B cell (primary cell): ENCODE data around the gene MT1M. TPM values are rescaled to one million over a fixed set of nuclear protein-coding genes. Genes with fewer than 3 reads are reported as not detected.

Experiments used
- ATAC-seq: fragments of 200-7000 bp; cut with Tn5 transposase; one replicate; pipeline ENCODE4 v1.10.0; 2021; ENCODE audit warnings: low read depth, mild to moderate bottlenecking, moderate number of reproducible peaks, moderate library complexity
- CTCF ChIA-PET: fragments of 350-600 bp; sonication (Branson Sonifier 250); formaldehyde crosslinking; loops from one replicate; lab custom pipeline; 2021; ENCODE audit warnings: antibody characterized with exemption, inconsistent platforms; lab: Charles Lee
- POLR2A ChIA-PET: fragments of 350-600 bp; sonication (Branson Sonifier 250); formaldehyde crosslinking; loops from one replicate; lab custom pipeline; 2021; ENCODE audit warnings: antibody characterized with exemption; lab: Charles Lee
- DNase-seq: peaks from one replicate; pipeline ENCODE4 v3.0.0; 2013
- H2AFZ ChIP-seq: 2 replicates; pipeline ENCODE4 v1.6.1; 2012; ENCODE audit warnings: mild to moderate bottlenecking, low read depth, low read length; ENCODE audit not compliant: insufficient read depth, poor library complexity, severe bottlenecking
- H3K27ac ChIP-seq, 2 donors: 1 replicate in 1 of 2; 2 replicates in 1 of 2; pipeline ENCODE4 v1.5.1; 2012 to 2013; ENCODE audit warnings: low read length in 2 of 2, mild to moderate bottlenecking in 2 of 2, moderate library complexity in 1 of 2
- H3K27me3 ChIP-seq, 4 experiments: fragments of 200-600 bp in 1 of 4; sonication (generic) in 1 of 4; replicated peaks in 1 of 4; 1 replicate in 2 of 4; 2 replicates in 2 of 4; pipeline versions ENCODE4 v1.6.1 to v1.7.0; 2013 to 2016; ENCODE audit warnings: low read length in 3 of 4, mild to moderate bottlenecking in 2 of 4, mixed read lengths in 1 of 4, moderate library complexity in 1 of 4; ENCODE audit not compliant: insufficient read depth in 4 of 4, control insufficient read depth in 3 of 4; ENCODE audit errors: control extremely low read depth in 1 of 4
- H3K36me3 ChIP-seq, 2 experiments: replicated peaks in 1 of 2; 1 replicate in 1 of 2; 2 replicates in 1 of 2; pipeline versions ENCODE4 v1.6.1 to v1.7.1; 2013; ENCODE audit warnings: low read length in 1 of 2; ENCODE audit not compliant: insufficient read depth in 2 of 2, control insufficient read depth in 1 of 2; ENCODE audit errors: control extremely low read depth in 1 of 2, extremely low read depth in 1 of 2
- H3K4me1 ChIP-seq, 2 donors: fragments of 200-600 bp in 1 of 2; sonication (generic) in 1 of 2; 1 replicate in 1 of 2; 2 replicates in 1 of 2; pipeline versions ENCODE4 v1.5.1 to v1.6.1; 2013 to 2017; ENCODE audit warnings: low read length in 2 of 2; ENCODE audit not compliant: control insufficient read depth in 2 of 2, insufficient read depth in 2 of 2
- H3K4me2 ChIP-seq: replicated peaks from 2 replicates; pipeline ENCODE3; 2012; ENCODE audit warnings: mild to moderate bottlenecking, low read depth, low read length; ENCODE audit not compliant: poor library complexity, severe bottlenecking
- H3K4me3 ChIP-seq, 5 experiments: fragments of 200-600 bp in 1 of 5; sonication (generic) in 1 of 5; 1 replicate in 3 of 5; 2 replicates in 2 of 5; pipeline versions ENCODE4 v1.5.1 to v1.7.0; 2011 to 2016; ENCODE audit warnings: low read length in 4 of 5, mild to moderate bottlenecking in 4 of 5, low read depth in 2 of 5, control low read depth in 1 of 5, moderate library complexity in 1 of 5; ENCODE audit not compliant: insufficient read depth in 1 of 5; ENCODE audit errors: control extremely low read depth in 1 of 5, extremely low read depth in 1 of 5
- H3K79me2 ChIP-seq: fragments of 200-600 bp; sonication (generic); one replicate; pipeline ENCODE4 v1.6.0; 2016; ENCODE audit warnings: low read length; ENCODE audit not compliant: control insufficient read depth, insufficient read depth
- H3K9ac ChIP-seq: fragments of 200-600 bp; sonication (generic); 2 replicates; pipeline ENCODE4 v1.6.1; 2017; ENCODE audit warnings: mild to moderate bottlenecking, low read length, moderate library complexity
- H3K9me3 ChIP-seq, 3 donors: one replicate each; pipeline versions ENCODE4 v1.6.1 to v1.7.1; 2013; ENCODE audit warnings: low read length in 2 of 3; ENCODE audit not compliant: control insufficient read depth in 2 of 3, insufficient read depth in 1 of 3; ENCODE audit errors: control extremely low read depth in 1 of 3
- H4K20me1 ChIP-seq: 2 replicates; pipeline ENCODE4 v1.6.0; 2012; ENCODE audit warnings: mild to moderate bottlenecking, low read length; ENCODE audit not compliant: insufficient read depth, control insufficient read depth, poor library complexity, severe bottlenecking
- H3K27ac Mint-ChIP-seq: one replicate; pipeline ENCODE4 v1.8.0; 2021; ENCODE audit warnings: mixed read lengths
- H3K27me3 Mint-ChIP-seq: one replicate; pipeline ENCODE4 v1.8.0; 2021; ENCODE audit warnings: mixed read lengths
- H3K4me1 Mint-ChIP-seq: one replicate; pipeline ENCODE4 v1.8.0; 2021; ENCODE audit warnings: mixed read lengths
- H3K4me3 Mint-ChIP-seq: one replicate; pipeline ENCODE4 v1.8.0; 2021; ENCODE audit warnings: mixed read lengths
- H3K9me3 Mint-ChIP-seq: one replicate; pipeline ENCODE4 v1.8.0; 2022; ENCODE audit warnings: mixed read lengths; ENCODE audit not compliant: insufficient read depth
- EZH2 ChIP-seq: IDR thresholded peaks from 2 replicates; pipeline ENCODE4 v1.6.1; 2012; ENCODE audit warnings: borderline replicate concordance, low read depth, mild to moderate bottlenecking, moderate library complexity, low read length; ENCODE audit not compliant: insufficient read depth, poor library complexity, severe bottlenecking
- WGBS: methylation state at CpG from one replicate; pipeline ENCODE4 v1.1.5; 2013; ENCODE audit warnings: missing lambda C conversion rate; ENCODE audit not compliant: insufficient coverage; 5-methylcytosine and 5-hydroxymethylcytosine counted together
- intact Hi-C: fragments of 100-400 bp; cut with micrococcal nuclease; formaldehyde crosslinking; loops from one replicate; pipeline ENCODE4 v1.10.0; 2022
- polyA plus RNA-seq: library from polyadenylated mRNA; depleted of rRNA; stranded (reverse); fragments of >200 nt; gene quantifications from 2 replicates; pipeline ENCODE4 v1.2.3, GENCODE V29; 2012
- total RNA-seq, 2 donors: library from RNA; stranded (reverse); fragments of 120-200 nt in 1 of 2; gene quantifications; 1 replicate in 1 of 2; 2 replicates in 1 of 2; pipeline versions ENCODE4 v1.2.3 to v1.2.4, GENCODE V29; 2013 to 2022
- TF ChIP-seq, protein P1 (sequence below): fragments of 200-600 bp; IDR thresholded peaks from one replicate; pipeline ENCODE4 v1.8.0; 2022; ENCODE audit warnings: antibody characterized with exemption, mild to moderate bottlenecking

MT1M gene
- total and polyA plus RNA-seq, 2 donors (not counting 1 experiment from before 2014, with no cell fraction given) = not detected

- peaks cover 0 to 12% (median 3%) of the 10 kb centered on the region in 4 experiments for H3K27me3 ChIP-seq
- Mint-ChIP-seq H3K4me3 (peak overlapping the region; percentile 53), H3K4me1 (peaks cover 21% of the 10 kb centered on the region), H3K27ac (peak overlapping the region; percentile 6), H3K9me3 (no peaks in the 10 kb centered on the region), H3K27me3 (peaks cover 15% of the 10 kb centered on the region)
- H4K20me1 ChIP-seq = no peaks in the 10 kb centered on the region
- H2AFZ ChIP-seq = no peak overlapping the region
- ATAC-seq (no peak), DNase-seq (peak; percentile 58)
- no peak overlapping the region for H3K4me3 ChIP-seq
- H3K4me1 ChIP-seq = peaks cover 7 to 28% of the 10 kb centered on the region in 2 donors
- H3K9me3 ChIP-seq = no peaks in the 10 kb centered on the region
- ChIA-PET POLR2A (interaction anchor here (0.5 kb wide), 1 partner anchor 920 kb away, joined by 6 read pairs; no protein-coding TSS in a partner anchor), CTCF (interaction anchor here (2.8 kb wide), 1 partner anchor 9 kb away, joined by 8 read pairs; no protein-coding TSS in a partner anchor)
- intact Hi-C loops = no loop called here
- no peaks in the 10 kb centered on the region for H3K36me3 ChIP-seq
- no peak overlapping the region for H3K4me2 ChIP-seq
- no peak overlapping the region for H3K9ac ChIP-seq
- no peaks in the 10 kb centered on the region for H3K79me2 ChIP-seq
- no peak overlapping the region for H3K27ac ChIP-seq
- WGBS = 50% methylated on average over 1 of the region's 7 CpGs
- TF ChIP-seq EZH2 = no peak
- TF ChIP-seq, protein P1, sequence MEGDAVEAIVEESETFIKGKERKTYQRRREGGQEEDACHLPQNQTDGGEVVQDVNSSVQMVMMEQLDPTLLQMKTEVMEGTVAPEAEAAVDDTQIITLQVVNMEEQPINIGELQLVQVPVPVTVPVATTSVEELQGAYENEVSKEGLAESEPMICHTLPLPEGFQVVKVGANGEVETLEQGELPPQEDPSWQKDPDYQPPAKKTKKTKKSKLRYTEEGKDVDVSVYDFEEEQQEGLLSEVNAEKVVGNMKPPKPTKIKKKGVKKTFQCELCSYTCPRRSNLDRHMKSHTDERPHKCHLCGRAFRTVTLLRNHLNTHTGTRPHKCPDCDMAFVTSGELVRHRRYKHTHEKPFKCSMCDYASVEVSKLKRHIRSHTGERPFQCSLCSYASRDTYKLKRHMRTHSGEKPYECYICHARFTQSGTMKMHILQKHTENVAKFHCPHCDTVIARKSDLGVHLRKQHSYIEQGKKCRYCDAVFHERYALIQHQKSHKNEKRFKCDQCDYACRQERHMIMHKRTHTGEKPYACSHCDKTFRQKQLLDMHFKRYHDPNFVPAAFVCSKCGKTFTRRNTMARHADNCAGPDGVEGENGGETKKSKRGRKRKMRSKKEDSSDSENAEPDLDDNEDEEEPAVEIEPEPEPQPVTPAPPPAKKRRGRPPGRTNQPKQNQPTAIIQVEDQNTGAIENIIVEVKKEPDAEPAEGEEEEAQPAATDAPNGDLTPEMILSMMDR = no peak
These were observed 20.8 kb downstream of the MT1M start for GRCh38 chr16:56653218-56653617.

DNA sequence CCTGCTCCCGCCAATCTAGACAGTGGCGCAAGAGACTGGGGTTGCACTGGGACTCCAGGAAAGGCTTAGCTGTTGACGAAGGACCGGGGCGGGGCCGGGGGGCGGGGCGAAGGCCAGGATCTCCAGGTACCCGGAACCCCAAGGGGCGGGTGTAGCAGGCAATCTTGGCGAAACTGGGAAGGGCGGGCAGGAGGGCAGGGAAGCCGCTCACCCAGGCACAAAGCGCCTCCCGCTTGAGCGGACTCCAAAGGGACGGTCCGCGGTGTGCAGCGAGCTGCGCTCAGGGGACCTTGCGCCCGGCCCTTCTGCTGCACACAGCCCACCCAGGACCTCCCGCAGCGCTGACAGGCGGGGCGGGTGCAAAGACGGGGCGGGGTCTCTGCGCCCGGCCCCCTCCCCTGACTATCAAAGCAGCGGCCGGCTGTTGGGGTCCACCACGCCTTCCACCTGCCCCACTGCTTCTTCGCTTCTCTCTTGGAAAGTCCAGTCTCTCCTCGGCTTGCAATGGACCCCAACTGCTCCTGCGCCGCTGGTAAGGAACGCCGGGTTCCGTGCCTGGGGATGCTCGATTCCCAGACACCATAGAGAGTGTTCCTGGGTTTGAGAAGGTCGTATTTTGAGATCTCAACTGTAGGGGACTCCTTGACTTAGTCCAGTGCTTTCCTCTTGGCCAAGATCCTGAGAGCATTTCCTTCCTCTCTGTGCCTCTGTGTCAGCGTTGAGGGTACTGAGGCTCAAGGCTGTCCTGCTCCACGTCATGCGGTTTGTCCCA is 25.3 kb downstream of the MT1M start, which contains the start of gene MT1F:
Gene MT1F (plus strand): TSS at position 405 of the 772 bp plus-strand sequence. CDS start 100 bp downstream, at position 505.
- Mint-ChIP-seq H3K27me3 (peaks cover 26% of the 10 kb centered on the region), H3K27ac (peak within 1 kb of the TSS; percentile 90), H3K9me3 (no peaks in the 10 kb centered on the region), H3K4me3 (peak within 1 kb of the TSS; percentile 99), H3K4me1 (peaks cover 29% of the 10 kb centered on the region)
- H3K27me3 ChIP-seq = peaks cover 0 to 12% (median 4%) of the 10 kb centered on the region in 4 experiments
- H3K4me2 ChIP-seq = peak within 1 kb of the TSS; percentile 91
- H3K36me3 ChIP-seq = no peaks in the 10 kb centered on the region
- peak within 1 kb of the TSS; percentile 26 to 79 (median 70) for H3K4me3 ChIP-seq
- WGBS = under 1% methylated on average over 45 of the region's 46 CpGs
- H3K9me3 ChIP-seq = peaks cover 0 to 3% (median 0%) of the 10 kb centered on the region in 3 donors
- peak within 1 kb of the TSS; percentile 97 for H2AFZ ChIP-seq
- peak within 1 kb of the TSS; percentile 75 for H3K9ac ChIP-seq
- peak; percentile 71 for DNase-seq
- no peaks in the 10 kb centered on the region for H4K20me1 ChIP-seq
- H3K79me2 ChIP-seq = no peaks in the 10 kb centered on the region
- no peak within 1 kb of the TSS for H3K27ac ChIP-seq
- peaks cover 16 to 32% of the 10 kb centered on the region in 2 donors for H3K4me1 ChIP-seq
- POLR2A ChIA-PET = interaction anchor here (0.7 to 1.4 kb wide), 3 partner anchors 25 to 32 kb away, joined by 3 to 5 read pairs (median 4); partner anchors contain the start of gene MT1E
- CTCF ChIA-PET = no interaction called here
- ATAC-seq = peak; percentile 74
- no peak for TF ChIP-seq EZH2
- TF ChIP-seq, protein P1 = no peak
- intact Hi-C loops = loop anchor here (1.0 kb wide), 3 partner anchors 14 to 49 kb away; partner anchors contain the start of genes MT1X and MT2A
